GM18502 (cell line): Measurements from ENCODE around the gene PSMA6.
"Not testable (repeated sequence)": the region's sequence is repeated elsewhere in the genome, so short reads cannot be mapped to it uniquely, and the experiment has no call there.

Source experiments
- ATAC-seq: cut with Tn5 transposase; IDR thresholded peaks from one replicate; pipeline ENCODE4 v1.9.1; 2021; ENCODE audit warnings: mild to moderate bottlenecking; ENCODE audit not compliant: unreplicated experiment, poor library complexity

Gene PSMA6

DNA sequence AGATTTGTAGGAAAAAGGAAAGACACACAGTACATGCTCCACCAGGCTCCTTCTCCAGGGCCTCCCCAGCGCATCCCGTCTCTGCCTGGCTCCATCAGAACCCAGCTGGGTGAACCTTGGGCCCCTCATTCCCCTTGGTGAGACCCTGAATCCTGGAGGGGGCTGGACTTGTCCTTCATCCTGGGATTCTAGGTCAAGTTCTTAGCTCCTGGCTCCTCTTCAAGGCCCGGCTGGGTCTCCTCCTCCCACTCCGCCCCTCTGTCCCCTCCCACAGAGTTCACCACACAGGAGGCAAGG, 49.2 kb downstream of the PSMA6 start:
- ATAC-seq, result no peak

DNA sequence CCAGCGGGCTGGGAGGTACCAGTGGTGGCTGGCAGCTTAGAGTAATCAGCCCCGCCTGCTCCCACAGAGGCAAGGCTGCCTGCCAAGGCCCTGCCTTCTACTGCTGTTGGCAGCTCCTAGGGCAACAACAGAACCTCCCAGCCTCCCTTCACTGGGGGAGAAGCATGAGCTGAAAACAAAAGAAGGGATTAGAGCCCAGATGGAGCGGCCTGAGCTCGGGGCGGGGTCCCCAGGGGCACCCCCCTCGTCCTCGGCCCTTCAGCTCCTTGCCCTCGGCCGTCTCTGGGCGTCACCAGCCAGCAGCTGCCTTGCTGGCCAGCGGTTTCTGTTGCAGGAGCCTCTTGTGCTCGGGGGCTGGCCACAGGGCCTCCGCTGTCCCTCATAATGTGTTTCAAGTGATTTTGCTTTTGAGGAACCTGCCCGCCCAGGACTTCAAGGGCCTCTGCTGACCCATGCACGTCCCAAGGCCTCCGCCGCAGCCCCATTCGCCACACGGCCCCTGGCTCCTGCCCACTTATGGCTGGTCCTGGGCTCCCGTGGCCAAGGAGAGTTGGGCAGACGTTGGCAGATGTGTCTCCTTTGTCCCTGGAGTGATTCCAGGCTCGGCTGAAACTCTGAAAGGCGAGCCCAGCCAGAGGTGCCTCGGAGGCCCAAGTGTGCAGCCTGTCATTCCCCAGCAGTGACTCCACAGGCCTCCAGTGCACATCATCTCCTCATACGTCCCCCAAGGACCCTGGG, 49.7 kb downstream of the PSMA6 start:
- no peak for ATAC-seq

DNA sequence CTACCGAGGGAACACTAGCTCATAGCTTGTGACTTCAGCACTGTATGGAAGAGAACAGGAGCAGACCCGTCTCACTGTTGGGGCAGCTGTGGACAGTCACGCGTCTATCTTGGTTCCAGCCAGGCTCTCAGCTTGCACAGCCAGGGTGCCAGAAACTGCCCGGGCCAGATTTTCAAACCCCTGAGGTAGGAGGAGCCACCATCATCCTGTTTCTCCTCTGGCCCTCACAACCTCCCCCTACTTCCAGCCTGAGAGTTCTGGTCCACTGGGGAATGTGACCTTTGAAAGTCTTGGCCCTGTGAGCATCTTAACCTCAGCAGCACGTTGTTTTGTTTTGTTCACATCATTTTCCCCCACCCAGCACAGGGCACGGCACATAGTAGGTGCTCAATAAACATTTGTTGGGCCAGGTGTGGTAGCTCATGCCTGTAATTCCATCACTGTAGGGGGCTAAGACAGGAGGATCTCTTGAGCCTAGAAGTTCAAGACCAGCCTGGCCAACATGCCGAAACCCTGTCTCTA, 50.4 kb downstream of the PSMA6 start:
- no peak for ATAC-seq

DNA sequence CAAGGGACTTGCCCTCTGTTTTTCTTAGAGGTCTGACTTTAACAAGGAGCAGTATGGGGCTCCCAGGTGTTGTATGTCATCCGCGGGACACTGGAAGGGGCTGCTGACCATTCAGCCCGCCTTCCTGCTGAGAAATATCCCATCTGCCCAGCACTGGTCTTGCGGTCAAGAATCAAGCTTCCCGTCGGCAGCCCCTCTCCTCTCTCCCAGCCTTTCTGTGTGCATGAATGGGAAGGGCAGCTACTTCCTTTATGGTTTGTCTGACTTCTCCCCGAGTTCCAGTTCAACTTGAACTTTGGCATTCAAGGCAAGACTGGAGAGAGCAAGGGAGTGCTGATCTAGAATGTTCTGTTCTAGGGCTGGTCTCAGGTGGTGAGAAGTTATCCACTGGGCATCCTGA, 51.5 kb downstream of the PSMA6 start:
- no peak for ATAC-seq

DNA sequence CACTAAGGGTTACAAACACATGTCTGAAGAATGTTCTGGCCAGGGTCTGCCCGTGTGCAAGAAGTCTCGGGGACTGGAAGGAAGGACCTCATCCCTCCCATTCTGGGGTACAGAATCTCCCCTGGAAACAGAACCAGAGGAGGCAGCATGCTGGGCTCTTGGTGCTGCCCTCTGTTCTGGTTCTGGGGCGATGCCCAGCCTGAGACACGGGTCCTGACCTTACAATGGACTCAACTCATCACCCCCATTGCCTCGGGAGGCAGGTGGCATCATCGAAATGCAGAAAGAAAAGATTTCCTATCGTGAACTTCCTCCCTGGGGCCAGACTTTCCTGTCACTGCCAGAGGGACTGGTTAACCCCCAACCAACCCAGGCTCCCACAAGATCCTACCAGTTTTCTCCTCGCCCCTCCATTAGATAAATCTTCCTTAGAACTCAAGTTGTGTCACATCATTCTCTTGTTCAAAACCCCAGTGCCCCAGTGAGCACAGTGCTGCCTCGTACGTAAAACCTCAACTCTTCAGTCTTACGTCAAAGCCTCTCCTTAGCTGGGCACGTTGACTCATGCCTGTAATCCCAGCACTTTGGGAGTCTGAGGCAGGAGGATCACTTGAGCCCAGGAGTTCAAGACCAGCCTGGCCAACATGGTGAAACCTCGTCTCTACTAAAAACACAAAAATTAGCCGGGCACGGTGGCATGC, 52.1 kb downstream of the PSMA6 start:
- ATAC-seq, result no peak

DNA sequence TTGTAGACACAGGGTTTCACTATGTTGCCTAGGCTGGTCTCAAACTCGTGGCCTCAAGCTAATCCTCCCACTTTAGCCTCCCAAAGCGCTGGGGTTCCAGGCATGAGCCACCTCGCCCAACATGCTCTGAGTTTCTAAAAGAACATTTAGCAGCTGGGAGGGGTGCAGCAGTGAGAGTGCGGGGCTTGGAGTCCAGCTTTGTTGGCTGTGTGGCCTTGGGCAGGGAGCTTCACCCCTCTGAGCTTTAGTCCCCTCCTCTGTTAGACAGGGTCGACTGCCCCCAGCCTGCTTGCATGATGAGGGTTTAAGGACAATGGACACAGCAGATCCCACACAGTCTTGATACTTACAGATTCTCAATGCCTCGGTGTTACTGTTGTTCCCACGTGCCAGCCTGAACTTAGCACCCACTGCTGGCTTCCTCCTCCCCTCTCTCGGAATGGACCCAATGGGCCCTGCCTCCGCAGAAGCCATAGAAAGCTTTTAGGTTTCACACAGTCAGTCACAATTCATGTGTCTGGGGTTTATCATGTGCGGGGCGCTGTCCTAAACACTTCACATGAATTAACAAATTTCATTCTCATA, 54.6 kb downstream of the PSMA6 start:
- no peak for ATAC-seq

DNA sequence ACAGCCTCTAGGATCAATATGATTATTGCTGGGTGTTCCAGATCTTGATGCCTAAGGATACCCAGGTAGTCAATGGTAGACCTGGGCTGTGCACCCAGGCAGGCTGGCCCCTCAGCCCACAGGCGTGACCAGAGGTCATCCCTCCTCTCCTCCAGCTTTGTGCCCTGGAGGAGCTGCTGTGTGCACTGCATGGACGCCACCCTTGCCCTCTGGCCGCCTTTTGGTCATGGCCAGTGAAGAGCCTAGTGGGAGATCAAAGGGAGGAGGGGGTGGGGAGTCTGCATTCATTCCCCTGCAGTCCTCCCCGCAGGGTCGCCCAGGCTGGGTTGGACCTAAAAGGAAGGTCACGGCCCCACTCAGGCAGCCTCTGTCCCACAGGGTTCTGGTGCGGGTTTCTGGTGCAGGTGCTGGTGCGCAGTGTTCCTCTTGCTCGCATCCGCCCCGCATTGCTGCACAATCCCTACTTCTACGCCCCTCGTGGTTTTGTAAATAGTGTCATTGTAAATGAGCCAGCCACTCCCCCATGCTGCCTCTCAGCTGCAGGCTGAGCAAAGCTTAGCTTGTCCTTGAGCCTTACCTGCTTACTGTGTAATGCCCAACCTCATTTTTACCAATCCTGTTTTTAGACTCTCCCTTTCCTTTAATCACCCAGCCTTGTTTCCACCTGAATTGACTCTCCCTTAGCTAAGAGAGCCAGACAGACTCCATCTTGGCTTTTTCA, 55.3 kb downstream of the PSMA6 start:
- ATAC-seq, result no peak

DNA sequence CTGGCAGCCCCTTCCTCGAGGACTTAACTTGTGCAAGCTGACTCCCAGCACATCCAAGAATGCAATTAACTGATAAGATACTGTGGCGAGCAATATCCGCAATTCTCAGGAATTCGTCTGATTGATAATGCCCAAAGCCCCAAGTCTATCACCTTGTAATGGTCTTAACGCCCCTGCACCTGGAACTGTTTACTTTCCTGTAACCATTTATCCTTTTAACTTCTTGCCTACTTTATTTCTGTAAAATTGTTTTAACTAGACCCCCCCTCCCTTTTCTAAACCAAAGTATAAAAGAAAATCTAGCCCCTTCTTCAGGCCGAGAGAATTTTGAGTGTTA, 55.8 kb downstream of the PSMA6 start:
- not testable (repeated sequence) for ATAC-seq

DNA sequence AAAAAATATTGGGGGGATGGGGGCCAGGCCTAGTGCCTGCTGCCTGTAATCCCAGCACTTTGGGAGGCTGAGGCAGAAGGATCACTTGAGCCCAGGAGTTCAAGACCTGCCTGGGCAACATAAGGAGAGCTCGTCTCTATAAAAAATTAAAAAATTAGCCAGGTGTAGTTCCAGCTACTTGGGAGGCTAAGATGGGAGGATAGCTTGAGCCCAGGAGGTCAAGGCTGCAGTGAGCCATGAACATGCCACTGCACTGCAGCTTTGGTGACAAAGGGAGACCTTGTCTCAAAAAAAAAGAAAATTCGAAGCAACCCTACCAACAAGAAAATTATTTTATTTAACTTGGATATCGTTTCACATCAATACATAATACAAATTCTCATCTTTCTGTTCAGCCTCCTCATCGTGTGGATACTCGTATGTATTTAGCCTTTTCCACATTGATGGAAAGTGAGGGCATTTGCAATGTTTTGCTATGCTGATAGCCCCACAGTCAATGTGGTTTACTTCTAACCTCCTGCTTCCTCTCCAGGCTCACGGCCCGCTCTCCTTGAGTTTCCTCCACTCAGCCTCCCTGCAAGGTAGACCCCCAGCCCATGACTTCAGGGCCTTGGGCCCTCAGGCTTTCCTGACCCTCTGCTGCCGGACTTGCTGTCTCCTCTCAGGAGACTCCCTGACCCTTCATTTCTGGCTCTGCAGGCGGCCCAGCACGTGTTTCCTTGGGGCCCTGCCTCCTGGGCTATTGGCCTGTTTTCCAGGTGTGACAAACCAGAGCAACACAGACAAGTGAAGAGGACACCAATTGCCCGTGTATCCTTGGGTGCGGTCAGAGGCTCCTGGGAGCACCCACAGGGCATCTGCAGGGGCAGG, 57.5 kb downstream of the PSMA6 start:
- ATAC-seq, result no peak

DNA sequence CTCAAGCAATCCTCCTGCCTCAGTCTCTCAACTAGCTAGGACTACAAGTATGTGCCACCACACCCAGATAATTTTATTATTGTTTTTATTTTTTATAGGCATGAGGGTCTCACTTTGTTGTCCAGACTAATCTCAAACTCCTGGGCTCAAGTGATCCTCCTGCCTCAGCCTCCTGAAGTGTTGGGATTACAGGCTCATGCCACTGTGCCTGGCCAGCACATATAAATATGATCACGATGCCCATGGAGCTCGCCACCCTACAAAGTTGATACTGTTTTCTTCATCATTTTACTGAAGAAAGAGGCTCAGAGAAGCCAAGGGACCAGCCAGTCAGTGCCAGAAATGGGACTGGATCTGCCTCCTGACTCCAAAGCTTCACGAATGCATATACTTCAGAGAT, 59.3 kb downstream of the PSMA6 start:
- no peak for ATAC-seq

DNA sequence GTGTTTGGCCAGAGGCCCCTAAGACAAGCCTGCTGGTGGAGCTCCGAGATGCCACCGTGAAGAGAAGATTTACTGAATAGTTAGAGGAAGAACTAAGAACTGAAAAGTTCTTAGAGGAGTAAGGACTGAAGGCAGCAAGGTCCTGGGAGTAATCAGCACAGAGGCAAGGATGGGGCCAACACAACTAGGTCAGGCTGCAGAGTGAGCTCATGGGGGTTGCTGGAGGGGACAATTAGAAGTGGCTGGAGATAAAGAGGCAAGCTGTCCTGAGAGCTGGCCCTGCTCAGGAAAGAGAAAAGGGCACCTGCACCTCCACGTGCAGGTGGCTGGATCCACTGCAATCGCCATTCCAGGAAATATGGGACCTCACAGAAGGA, 59.7 kb downstream of the PSMA6 start:
- no peak for ATAC-seq

DNA sequence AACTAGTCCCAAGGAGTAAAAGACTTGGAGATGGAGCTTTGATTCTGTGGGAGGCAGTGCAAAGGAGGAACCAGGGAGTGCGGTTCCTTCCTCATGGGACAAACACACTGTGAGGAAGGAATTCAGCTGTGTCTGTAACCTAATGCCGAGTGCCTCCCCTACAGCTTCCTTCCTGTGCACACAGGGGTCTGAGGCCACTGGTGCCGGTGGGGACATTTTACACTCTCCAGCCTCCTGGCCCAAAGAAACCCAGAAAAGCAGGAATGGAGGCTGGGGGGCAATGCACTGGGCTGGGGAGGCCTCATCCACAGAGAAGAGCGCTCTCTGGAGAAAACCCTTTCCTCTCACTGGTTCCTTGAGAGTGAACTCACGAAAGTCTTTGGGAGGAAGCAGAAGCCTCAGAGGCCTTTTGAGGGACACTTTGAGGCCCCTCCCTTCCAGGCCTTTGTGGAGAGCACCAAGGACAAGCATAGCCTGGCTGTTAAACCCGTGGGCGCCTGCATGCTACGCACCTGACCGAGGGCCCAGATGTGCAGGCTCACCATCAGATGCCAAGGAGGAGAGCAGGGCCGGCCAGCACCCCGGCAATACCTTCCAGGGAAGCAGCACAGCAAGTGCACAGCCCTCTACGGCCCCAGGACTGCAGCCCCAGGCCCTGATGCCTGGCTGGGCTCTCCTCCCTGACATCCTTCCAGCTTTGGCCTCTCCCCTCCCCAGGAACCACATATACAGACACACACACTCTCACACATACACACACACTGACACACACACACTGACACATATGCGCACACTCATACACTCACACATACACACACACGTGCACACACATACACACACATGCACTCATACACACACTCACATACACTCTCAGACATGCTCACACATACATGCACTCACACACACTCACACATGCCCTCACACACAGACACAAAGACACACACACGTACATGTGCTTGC, 60.4 kb downstream of the PSMA6 start:
- no peak for ATAC-seq

DNA sequence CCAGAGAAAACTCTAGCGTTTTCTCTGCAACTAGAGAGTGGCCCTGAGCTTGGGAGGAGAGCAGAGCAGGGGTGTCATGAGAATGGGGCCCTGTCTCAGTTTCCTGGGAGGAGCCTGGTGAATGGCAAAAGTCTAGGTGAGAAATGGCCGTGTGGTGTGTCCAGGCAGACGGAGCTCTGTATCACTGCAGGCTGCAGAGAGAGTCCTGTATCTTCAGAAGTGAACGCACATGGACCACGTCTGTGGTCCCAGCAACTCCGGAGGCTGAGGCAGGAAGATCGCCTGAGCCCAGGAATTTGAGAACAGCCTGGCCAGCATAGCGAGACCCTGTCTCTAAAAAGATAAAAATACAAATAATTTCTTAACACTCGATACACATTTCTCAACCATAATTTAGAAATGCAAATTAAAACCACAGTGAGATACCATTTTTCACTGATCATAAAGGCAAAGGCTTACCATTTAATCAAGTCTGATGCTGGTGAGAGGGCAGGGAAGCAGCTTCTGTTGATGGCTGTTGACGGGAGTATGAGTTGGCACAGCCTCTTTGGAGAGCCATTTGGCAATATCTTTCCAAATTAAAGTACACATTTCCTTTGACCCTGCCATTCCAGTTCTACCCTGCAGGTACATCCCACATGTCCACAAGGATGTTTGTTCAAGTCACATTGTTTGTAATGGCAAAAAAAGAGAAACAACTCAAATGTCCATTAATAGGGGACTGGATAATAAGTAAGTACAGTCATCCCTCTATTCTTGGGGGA, 61.4 kb downstream of the PSMA6 start:
- no peak for ATAC-seq

DNA sequence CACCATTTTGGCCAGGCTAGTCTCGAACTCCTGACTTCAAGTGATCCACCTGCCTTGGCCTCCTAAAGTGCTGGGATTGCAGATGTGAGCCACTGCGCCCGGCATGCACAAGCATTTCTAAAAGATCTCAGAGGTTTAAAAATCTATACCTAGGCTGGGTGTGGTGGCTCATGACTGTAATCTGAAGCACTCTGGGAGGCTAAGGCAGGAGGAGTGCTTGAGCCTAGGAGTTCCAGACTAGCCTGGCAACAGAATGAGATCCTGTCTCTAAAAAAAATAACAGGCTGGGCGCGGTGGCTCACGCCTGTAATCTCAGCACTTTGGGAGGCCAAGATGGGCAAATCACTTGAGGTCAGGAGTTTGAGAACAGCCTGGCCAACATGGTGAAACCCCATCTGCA, 63.1 kb downstream of the PSMA6 start:
- ATAC-seq, result not testable (repeated sequence)

DNA sequence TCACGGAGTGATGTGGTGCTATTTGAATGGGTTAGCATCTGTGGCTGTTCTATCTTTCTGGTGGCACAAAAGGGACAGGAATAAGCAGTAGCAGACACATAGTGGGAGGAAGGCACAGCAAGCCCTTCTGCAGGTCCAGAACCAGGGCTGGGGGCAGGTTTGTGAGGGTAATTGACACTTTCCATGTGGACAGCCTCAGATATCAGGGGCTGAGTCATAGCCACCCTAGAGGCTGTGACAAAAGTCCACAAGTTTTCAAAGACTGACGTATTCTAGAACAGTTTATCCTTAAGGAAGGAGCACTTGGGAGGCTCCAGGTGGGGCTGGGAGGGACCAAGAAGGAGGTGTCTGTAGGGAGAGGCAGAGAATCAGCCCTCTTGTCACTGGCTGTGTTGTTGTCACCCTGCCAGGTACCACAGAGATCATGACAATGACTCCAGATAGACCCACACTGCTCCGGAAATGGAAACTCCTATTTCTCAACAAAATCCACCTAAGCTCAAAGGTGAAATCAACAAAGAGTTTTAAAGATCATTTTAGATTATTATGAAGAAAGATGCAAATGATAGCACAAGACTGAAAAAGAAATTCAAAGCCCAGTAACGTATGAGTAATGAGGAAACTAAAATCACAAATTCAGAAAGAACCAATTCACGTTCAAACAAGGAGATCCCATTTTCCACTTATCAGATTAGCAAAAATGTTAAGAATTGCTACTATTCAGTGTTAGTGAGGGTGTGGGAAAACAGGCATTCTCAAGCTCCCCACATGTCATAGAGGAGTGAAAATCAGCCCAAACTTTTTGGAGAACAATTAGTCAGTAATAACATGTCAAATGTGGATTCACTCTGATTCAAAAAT, 64.0 kb downstream of the PSMA6 start:
- ATAC-seq, result peak; percentile 61

DNA sequence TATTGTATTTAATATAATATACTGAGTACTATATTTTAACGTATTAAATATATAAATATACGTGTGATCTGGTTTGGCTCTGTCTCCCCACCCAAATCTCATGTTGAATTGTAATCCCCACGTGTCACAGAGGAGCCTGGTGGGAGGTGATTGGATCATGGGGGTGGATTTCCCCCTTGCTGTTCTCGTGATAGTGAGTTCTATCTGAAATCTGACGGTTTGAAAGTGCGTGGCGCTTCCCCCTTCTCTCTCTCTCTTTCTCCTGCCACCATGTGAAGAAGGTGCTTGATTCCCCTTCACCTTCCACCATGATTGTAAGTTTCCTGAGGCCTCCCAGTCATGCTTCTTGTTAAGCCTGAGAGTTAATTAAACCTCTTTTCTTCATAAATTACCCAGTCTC, 67.5 kb downstream of the PSMA6 start:
- ATAC-seq, result not testable (repeated sequence)

DNA sequence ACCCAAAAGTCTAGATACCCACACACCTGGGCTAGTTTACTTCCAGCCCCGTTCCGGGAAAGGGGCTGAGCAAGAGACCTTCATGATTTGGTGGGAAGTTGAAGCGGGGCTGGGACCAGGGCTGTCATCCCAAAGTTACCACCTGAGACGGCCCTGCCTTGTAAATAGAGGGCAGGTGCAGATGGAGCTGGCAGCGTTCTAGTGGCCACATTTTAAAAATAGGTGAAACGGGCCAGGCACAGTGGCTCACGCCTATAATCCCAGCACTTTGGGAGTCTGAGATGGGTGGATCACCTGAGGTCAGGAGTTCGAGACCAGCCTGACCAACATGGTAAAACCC, 68.9 kb downstream of the PSMA6 start:
- ATAC-seq, result no peak

DNA sequence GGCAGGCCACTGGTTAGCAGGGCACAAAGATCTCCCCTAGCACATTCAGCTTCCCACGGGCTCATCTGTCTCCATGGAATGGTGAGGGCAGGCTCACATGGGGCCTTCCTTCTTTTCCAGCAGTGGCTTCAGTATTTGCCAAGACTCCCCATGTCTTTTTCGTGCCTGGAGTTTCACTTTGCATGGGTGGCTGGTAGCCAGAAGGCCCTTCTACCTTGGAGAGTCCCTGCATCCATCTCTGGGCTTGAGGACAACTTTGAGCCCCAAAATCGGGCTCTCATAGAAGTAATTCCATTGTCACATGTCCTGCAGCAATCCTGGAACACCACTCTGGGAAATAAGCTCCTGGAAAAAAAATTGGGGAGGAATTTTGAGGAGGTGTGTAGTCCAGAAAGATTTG, 70.3 kb downstream of the PSMA6 start:
- ATAC-seq, result no peak
